H7 (cell line): ENCODE measurements around the gene IPO5. TPM values are rescaled to one million over a fixed set of nuclear protein-coding genes. Genes with fewer than 3 reads are reported as not detected.
"Not testable (repeated sequence)": the region's sequence is repeated elsewhere in the genome, so short reads cannot be mapped to it uniquely, and the experiment has no call there.

Experiments
- DNase-seq: peaks from one replicate; pipeline ENCODE4 v3.0.0; 2012
- H3K27me3 ChIP-seq: 2 replicates; pipeline ENCODE4 v1.6.0; 2011; ENCODE audit warnings: mild to moderate bottlenecking, low read length; ENCODE audit not compliant: control insufficient read depth, insufficient read depth
- H3K36me3 ChIP-seq: replicated peaks from 2 replicates; pipeline ENCODE4 v1.5.1; 2011; ENCODE audit warnings: low read length; ENCODE audit not compliant: control insufficient read depth, insufficient read depth
- H3K4me3 ChIP-seq: 2 replicates; pipeline ENCODE4 v1.5.1; 2011; ENCODE audit warnings: low read depth, mild to moderate bottlenecking, control low read depth, low read length, moderate library complexity; ENCODE audit not compliant: insufficient read depth
- total RNA-seq: library from RNA; depleted of rRNA; stranded (reverse); fragments of >200 nt; shearing (Covaris generic); gene quantifications from 2 replicates; pipeline ENCODE4 v1.2.3, GENCODE V29; 2014

The IPO5 gene
- total RNA-seq, 1 experiment from 2014 or later = 394 TPM

- no peak for DNase-seq
- H3K4me3 ChIP-seq = peak overlapping the region; percentile 72
- no peaks in the 10 kb centered on the region for H3K36me3 ChIP-seq
- H3K27me3 ChIP-seq = no peaks in the 10 kb centered on the region
Observed at GRCh38 chr13:97975280-97975847, 21.9 kb downstream of the IPO5 start.

DNA sequence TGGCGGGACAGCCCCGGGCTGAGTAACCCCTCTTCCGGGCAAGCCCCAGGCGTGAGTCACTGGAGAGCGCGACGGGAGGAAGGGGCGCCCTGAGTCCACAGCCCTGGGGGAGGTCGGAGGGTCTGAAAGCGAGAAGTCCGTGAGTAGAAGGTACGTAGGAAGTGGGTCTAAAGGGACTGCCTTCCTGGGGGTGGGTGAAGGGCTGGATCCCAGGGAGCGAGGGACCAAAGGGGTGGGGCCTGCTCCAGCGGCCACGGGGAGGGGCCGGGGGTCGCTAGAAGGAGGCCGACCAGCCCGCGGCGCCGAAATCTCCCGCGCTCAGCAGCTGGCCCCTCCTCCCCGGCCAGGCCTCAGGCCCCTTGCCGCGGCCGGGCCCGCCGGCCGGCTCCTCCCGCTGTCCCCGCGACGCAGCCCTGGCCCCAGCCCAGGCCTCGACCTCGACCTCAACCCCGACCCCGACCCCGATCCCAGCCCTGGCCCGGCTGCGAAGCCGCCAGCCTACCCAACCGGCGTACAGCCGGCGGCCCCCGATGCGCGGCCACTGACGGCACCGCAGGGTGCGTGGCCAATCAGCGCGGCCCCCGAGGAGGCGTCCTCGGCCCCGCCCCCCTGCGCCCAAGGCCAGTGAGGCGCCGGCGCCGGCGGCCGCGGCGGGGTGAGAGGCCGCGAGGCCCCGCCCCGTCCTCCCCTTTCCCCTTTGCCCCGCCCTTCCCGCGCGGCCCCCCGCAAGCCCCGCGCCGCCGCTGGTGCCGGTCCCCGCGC is 22.6 kb downstream of the IPO5 start:
- peak overlapping the region; percentile 89 for H3K4me3 ChIP-seq
- no peaks in the 10 kb centered on the region for H3K27me3 ChIP-seq
- DNase-seq = peak; percentile 99
- H3K36me3 ChIP-seq = no peaks in the 10 kb centered on the region

DNA sequence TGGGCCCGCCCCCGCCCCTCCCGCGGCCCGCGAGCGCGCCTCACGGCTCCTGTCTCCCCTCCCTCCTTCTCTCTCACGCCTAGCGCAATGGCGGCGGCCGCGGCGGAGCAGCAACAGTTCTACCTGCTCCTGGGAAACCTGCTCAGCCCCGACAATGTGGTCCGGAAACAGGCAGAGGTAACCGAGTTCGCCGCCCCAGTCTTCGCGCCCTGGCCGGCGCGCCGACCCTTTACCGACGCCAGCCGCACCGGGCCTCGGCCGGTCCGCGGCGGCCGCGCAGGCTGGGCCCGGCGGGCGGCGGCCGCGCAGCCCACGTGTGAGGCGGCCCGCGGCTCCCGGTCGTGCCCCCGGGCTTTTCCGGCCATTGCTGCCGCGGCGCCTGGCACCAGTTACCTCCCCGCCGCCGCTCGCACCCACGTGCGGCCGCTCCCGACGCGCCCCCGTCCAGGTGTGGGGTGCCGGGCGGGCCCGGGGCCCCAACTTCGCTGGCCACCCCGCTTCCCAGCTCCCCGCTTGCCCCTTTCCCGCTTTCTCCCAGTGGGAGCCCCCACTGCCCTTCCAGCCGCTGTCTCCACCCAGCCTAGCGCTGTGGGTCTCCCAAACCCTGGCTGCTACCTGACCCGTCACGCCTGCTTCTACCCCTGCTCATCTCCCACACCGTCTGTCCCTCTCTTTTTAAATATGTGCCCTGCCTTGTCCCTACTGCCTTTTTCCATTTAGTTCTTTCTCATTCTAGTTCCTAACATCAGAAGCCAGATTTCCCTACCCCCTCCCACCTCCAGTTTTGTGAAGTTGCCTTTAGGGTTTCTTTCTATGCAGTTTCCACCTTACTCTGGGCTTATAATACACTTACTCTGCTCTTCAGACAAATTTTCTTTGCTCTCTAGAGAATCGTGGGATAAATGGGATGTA is 23.4 kb downstream of the IPO5 start:
- Histone ChIP-seq H3K36me3 (no peaks in the 10 kb centered on the region), H3K4me3 (peak overlapping the region; percentile 89), H3K27me3 (no peaks in the 10 kb centered on the region)
- DNase-seq = peak; percentile 74

- no peak for DNase-seq
- no peaks in the 10 kb centered on the region for H3K27me3 ChIP-seq
- H3K36me3 ChIP-seq = peaks cover 2% of the 10 kb centered on the region
- peak overlapping the region; percentile 89; the same call in 1 of the 2 replicates for H3K4me3 ChIP-seq
Observed at GRCh38 chr13:97977982-97978381, 24.5 kb downstream of the IPO5 start.

DNA sequence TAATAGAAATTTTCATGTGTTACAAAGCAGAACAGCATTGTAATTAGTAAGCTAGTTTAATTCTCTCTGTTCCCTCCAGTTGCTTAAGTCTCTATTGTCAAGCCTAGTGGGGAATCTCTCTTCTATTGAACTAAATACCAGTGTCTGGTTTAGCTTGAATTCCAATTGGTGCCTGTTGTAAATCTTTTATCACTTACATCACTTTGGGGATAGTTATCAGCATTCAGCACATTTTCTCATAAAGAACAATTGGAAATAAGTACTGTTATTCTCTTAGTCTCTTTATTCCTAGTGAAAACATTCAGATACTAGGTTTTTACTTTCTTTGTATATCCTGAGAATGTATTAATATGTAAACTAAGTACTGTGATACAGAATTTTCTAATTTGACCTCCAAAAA is 25.2 kb downstream of the IPO5 start:
- peak; percentile 35 for DNase-seq
- Histone ChIP-seq H3K36me3 (peaks cover 4% of the 10 kb centered on the region), H3K4me3 (peak overlapping the region; percentile 89; the same call in 1 of the 2 replicates), H3K27me3 (no peaks in the 10 kb centered on the region)

GRCh38 chr13:97979051-97979450 is 25.6 kb downstream of the IPO5 start:
- Histone ChIP-seq H3K36me3 (peaks cover 4% of the 10 kb centered on the region), H3K27me3 (no peaks in the 10 kb centered on the region), H3K4me3 (no peak overlapping the region; the same call in 1 of the 2 replicates)
- no peak for DNase-seq

DNA sequence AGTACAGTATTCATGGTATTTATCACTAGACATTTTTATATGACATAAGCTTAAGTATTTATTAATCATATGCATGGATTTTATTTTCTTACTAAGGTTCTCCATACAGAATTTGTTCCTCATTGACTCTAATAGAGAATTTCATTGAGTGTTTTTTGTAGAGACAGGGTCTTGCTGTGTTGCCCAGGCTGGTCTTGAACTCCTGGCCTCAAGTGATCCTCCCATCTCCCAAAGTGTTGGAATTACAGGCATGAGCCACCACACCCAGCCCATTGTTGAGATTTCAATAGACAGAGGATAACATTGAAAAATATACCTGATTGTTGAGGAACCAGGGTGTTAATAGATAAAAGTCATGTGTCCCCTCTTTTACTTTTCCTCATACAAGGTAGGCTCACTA is 26.1 kb downstream of the IPO5 start:
- peaks cover 4% of the 10 kb centered on the region for H3K36me3 ChIP-seq
- H3K27me3 ChIP-seq = no peaks in the 10 kb centered on the region
- H3K4me3 ChIP-seq = no peak overlapping the region
- DNase-seq = no peak

- Histone ChIP-seq H3K27me3 (no peaks in the 10 kb centered on the region), H3K36me3 (peaks cover 21% of the 10 kb centered on the region), H3K4me3 (no peak overlapping the region)
- DNase-seq = no peak
Observed at GRCh38 chr13:97982286-97982685, 28.8 kb downstream of the IPO5 start.

- Histone ChIP-seq H3K27me3 (no peaks in the 10 kb centered on the region), H3K4me3 (no peak overlapping the region), H3K36me3 (peaks cover 46% of the 10 kb centered on the region)
- no peak for DNase-seq
Observed at GRCh38 chr13:97986835-97987234, 33.4 kb downstream of the IPO5 start.

GRCh38 chr13:97999653-98000052 is 46.2 kb downstream of the IPO5 start:
- Histone ChIP-seq H3K4me3 (no peak overlapping the region), H3K36me3 (peaks cover 34% of the 10 kb centered on the region), H3K27me3 (no peaks in the 10 kb centered on the region)
- no peak for DNase-seq

DNA sequence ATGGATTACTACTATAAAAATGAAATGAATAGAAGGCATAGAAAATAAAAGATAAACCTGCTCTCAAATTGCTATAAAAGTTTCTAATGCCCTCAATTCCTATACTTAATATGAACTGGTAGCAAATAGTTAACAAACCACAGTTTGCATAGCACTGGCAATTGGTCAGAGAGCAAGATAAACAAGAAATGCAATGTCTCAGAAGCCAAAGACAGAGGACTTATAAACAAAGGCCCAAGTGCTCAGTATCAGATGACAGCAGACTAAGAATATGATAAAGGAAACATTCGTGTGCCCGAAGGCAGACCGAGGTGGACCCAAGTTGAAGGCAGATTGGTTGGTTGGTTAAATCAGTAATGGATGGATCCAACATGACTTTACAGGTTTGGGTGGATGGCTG is 50.6 kb downstream of the IPO5 start:
- Histone ChIP-seq H3K27me3 (no peaks in the 10 kb centered on the region), H3K36me3 (peaks cover 56% of the 10 kb centered on the region), H3K4me3 (no peak overlapping the region)
- DNase-seq = no peak

DNA sequence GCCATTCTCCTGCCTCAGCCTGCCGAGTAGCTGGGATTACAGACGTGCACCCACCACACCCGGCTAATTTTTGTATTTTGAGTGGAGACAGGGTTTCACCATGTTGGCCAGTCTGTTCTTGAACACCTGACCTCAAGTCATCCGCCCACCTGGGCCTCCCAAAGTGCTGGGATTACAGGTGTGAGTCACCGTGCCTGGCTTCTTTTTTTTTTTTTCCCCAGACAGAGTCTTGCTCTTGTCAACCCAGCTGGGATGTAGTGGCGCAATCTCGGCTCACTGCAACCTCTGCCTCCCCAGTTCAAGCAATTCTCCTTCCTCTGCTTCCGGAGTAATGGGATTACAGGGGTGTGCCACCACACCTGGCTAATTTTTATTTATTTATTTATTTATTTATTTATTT is 51.5 kb downstream of the IPO5 start:
- not testable (repeated sequence) for DNase-seq, H3K4me3 ChIP-seq, H3K27me3 ChIP-seq
- H3K36me3 ChIP-seq = peaks cover 55% of the 10 kb centered on the region

DNA sequence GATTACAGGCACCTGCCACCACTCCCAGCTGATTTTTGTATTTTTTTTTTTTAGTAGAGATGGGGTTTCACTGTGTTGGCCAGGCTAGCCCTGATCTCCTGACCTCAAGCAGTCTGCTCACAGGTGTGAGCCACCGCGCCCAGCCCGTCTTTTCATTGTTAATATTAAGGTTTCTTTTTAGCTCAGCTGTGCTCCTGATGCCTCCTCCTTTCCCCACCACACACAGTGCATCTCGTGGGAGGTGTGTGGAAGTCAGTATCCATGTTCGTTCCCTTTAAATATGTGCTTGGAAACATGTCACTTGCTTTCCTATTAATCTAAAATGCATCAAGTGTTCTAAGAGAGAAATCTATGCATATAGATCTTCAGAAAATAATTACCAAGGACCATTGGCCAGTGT is 53.5 kb downstream of the IPO5 start:
- peaks cover 54% of the 10 kb centered on the region for H3K36me3 ChIP-seq
- H3K4me3 ChIP-seq = no peak overlapping the region
- no peak for DNase-seq
- no peaks in the 10 kb centered on the region for H3K27me3 ChIP-seq

DNA sequence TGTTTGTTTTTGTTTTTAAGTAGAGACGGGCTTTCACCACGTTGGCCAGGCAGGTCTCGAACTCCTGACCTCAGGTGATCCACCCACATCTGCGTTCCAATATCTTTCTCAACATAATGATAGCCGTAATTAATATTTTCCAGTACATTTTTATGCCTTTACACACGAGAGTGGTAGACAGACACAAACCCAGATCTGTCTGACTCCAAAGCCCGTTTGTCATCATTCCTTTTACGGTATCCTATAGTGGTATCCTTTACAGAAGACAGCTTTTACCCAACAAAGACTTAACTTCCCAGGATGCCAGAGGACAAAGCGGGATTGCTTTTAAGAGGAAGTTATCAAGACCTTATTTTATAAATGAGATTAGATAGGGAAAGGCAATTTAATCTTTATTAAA is 59.8 kb downstream of the IPO5 start:
- DNase-seq = no peak
- Histone ChIP-seq H3K27me3 (no peaks in the 10 kb centered on the region), H3K4me3 (no peak overlapping the region), H3K36me3 (peaks cover 46% of the 10 kb centered on the region)

- DNase-seq = no peak
- H3K27me3 ChIP-seq = no peaks in the 10 kb centered on the region
- peaks cover 45% of the 10 kb centered on the region for H3K36me3 ChIP-seq
- no peak overlapping the region for H3K4me3 ChIP-seq
Observed at GRCh38 chr13:98014766-98015165, 61.3 kb downstream of the IPO5 start.
